ENCODE results near the gene LAMC1.

The LAMC1 gene

DNA sequence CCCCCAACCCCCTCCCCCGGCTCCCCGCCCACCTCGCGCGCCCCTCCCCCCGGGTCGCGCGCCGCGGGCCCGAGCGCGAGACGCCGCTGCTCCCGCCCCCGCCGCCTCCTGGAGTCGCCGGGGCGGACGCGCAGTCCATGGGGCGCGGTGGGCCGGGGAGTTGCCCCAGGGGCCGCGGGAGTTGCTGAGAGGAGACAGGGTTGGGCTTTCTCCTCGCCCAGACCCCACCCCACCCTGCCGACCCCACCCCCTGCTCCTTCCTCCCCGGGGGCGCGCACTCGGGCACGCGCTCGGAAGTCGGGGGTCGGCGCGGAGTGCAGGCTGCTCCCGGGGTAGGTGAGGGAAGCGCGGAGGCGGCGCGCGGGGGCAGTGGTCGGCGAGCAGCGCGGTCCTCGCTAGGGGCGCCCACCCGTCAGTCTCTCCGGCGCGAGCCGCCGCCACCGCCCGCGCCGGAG lies at the start of gene LAMC1:
LAMC1 (plus strand) TSS at position 275 of the 455 bp plus-strand sequence. CDS start 297 bp downstream, outside the sequence.
- DNase-seq (ENCODE audit: low read depth in 2 of 2): no peak

DNA sequence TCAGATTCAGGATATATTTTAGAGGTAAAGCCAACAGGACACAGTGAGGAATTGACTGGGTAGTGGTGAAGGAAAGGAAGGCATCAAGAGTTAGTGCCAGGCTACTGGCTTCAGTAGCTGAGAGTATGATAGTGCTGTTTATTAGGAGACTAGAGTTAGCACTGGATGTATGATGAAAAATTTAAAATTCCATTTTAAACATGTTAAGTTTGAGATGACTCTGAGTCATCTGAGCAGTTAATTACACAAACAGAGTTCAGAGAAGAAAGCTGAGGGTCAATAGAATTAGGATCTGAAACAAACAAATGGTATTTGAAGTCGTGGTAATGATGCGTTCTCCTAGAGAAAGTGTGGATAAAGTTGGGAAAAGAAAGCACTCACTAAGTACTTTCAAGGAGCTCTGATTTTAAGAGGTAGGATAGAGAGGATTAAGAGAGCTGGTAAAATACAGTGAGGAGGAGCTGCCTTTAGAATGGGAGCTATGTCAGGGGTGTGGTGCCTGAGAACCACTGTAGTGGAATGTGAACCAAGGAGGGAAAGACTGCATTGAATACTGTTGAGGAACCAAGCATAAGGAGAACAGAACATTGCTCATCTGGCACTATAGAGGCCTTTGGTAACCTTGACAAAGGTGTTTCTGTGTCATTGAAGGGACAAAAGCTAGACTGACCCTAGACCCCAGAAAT lies 48.6 kb upstream of the LAMC1 start:
- DNase-seq (ENCODE audit: low read depth in 2 of 2): no peak

DNA sequence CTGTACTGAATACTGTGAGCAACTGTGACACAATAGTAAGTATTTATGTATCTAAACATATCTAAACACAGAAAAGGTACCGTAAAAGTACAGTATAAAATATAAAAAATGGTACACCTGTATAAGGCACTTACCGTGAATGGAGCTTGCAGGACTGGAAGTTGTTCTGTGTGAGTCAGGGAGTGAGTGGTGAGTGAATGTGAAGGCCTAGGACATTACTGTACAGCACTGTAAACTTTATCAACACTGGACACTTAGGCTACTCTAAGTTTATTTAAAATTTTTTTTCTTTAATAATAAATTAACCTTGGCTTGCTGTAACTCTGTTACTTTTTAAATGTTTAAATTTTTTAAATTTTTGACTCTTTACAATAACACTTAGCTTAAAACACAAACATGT lies 45.7 kb upstream of the LAMC1 start:
- DNase-seq (ENCODE audit: low read depth in 2 of 2): no peak

DNA sequence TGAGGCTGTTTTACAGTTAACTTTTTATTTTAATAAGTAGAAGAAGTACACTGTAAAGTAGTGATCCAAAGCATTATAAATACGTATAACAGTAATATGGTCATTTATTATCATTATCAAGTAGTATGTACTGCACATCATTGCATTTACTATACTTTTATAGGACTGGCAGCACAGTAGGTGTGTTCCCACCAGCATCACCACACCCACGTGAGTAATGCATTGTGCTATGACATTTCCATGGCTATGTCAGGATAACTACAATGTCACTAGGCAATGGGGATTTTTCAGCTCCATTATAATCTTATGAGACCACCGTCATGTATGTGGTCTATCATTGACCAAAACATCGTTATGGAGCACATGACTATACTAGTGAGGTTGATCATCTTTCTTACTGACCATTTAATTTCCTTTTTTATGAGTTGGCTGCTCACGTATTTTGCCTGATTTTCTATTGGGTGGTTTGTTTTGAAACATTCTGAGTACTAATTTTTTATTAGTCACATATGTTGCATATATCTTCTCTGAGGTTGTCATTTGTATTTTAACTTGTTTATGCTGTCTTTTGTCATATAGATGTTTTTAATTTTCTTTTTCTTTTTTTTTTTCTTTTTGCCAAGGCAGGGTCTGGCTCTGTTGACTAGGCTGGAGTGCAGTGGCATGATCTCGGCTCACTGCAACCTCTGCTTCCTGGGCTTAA lies 44.9 kb upstream of the LAMC1 start:
- no peak for DNase-seq (ENCODE audit: low read depth in 2 of 2)

DNA sequence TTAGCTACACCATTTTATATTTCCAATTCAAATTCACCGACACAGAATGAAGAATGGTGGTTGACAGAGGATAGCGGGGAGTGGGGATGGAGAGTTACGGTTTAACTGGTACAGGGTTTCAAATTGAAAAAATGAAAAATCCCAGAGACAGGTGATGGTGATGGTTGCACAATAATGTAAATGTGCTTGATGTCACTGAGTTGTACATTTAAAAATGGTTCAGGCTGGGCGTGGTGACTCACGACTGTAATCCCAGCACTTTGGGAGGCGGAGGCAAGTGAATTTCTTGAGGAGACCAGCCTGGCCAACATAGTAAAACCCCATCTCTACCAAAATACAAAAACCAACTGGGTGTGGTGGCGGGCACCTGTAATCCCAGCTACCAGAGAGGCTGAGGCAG lies 39.1 kb upstream of the LAMC1 start:
- DNase-seq (ENCODE audit: low read depth in 2 of 2): no peak

DNA sequence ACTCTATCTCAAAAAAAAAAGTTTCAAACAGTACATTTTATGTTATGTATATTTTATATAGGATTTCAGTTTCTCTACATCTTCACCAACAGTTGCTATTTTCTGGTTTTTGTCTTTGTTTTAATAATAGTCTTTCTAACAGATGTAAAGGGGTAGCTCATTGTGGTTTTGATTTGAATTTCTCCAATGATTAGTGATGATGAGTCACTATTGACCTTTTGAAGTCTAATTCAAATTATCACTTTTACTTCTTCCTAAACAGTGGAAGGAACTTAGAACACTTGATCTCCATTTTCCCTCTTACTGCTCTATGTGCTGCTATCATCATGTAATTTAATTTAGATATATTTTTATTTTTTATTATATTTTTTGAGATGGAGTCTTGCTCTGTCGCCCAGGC lies 38.6 kb upstream of the LAMC1 start:
- no peak for DNase-seq (ENCODE audit: low read depth in 2 of 2)

DNA sequence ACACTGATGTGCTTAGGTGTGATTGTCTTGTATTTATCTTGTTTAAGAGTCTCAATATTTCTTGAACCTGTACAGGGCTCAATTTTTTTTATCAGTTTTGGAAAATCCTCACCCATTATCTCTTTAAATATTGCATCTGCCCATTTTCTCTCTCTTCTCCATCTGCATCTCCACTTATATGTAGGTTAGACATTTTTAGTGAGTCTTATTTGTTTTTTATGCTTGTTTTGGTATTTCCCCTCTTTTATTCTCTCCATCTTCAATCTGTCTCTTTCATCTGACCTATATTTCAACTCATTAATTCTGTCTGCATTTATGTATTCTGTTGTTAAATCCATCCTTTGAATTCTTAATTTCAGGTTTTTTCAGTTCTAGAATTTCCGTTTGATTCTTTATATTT lies 37.3 kb upstream of the LAMC1 start:
- DNase-seq (ENCODE audit: low read depth in 2 of 2): no peak

DNA sequence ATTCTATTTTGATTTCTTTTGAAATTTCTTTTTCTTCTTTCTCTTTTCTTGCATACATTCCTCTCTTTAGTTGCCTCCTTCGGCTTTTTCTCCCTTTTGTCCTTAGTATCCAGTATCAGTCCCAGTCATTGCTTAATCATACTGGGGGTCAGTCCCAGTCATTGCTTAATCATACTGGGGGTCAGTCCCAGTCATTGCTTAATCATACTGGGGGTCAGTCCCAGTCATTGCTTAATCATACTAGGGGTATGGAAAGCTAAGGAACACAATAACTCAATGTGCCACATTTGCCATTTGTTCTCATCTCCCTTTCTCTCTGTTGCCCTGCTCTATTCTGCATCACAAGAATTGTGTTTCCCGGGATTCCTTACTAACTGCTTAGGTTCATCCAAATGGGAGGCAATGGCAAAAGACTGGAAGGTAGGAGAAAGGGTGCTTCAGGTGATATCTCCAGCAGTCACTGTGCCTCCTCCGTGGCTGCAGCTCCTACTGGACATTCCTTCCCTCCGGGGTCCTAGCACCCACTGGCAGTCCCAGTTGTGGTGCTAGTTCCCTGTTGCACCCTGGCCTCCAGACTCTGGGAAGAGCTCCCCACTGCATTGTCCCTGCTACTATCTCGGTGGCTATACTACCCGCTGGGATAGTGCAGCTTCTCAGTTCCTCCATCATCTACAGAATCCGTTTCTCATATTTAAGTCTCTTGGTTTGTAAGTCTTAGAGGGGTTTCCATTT lies 32.6 kb upstream of the LAMC1 start:
- DNase-seq (ENCODE audit: low read depth in 2 of 2): no peak

DNA sequence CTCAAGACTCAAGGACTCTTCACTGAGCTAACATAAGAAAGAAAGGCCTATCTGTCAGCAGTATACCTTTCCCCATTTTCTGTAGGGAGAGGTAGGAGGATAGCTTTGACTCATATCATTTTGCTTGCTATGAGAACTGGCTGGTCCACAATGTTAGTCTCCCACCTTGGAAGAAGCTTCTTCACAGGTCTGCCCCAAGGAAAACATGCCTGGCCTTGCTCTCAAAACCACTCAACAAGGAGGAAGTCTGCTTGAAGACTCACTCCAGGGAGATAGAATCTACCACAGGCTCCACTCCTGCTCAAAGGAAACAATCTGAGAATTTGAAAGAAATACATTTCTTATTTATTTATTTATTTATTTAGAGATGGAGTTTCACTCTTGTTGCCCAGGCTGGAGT lies 29.5 kb upstream of the LAMC1 start:
- no peak for DNase-seq (ENCODE audit: low read depth in 2 of 2)

DNA sequence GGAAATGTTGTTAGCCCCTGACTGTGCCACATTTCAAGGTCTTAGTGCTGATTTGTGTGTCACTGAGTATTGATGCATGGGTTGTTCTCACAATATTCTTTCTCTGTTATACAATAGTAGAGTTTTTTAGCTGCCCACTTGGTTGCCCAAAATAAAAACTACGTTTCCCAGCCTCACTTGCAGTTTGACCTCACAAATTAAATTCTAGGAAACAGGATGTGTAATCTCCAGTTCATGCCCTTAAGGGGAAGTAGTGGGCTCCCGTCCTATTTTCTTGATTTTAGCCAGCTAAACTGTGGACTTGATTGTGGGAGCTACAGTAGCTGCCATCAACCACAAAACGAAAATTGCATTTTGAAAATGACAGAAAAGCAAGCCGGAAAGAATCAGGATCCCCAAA lies 27.3 kb upstream of the LAMC1 start:
- DNase-seq (ENCODE audit: low read depth in 2 of 2): no peak

DNA sequence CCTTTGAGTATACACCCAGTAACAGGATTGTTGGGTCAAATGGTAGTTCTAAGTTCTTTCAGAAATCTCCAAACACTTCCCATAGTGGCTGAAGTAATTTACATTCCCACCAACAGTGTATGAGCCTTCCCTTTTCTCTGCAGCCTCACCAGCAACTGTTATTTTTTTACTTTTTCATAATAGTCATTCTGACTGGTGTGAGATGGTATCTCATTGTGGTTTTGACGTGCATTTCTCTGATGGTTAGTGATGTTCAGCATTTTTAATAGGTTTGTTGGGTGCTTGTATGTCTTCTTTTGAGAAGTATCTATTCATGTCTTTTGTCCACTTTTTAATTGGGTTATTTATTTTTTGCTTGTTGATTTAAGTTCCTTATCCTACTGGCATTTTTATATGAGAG lies 26.4 kb upstream of the LAMC1 start:
- DNase-seq (ENCODE audit: low read depth in 2 of 2): no peak

DNA sequence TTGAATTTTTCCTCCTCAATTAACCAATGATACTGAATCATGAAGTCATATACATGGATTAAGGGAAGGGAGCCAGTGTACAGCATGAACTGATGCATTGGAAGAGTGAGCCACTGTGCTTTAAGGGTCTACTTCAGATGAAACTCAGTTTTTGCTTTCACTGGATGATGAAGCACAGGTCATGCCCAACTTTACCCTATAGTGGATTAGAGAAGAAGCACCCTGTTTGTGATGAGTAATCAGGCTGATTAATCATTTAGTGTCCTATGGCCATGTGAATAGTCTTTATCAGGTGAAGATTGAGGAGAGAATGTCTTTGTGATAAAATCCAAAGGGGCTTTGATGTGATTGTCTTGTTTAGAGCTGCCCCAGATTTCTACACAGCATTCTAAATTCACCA lies 24.7 kb upstream of the LAMC1 start:
- DNase-seq (ENCODE audit: low read depth in 2 of 2): no peak

DNA sequence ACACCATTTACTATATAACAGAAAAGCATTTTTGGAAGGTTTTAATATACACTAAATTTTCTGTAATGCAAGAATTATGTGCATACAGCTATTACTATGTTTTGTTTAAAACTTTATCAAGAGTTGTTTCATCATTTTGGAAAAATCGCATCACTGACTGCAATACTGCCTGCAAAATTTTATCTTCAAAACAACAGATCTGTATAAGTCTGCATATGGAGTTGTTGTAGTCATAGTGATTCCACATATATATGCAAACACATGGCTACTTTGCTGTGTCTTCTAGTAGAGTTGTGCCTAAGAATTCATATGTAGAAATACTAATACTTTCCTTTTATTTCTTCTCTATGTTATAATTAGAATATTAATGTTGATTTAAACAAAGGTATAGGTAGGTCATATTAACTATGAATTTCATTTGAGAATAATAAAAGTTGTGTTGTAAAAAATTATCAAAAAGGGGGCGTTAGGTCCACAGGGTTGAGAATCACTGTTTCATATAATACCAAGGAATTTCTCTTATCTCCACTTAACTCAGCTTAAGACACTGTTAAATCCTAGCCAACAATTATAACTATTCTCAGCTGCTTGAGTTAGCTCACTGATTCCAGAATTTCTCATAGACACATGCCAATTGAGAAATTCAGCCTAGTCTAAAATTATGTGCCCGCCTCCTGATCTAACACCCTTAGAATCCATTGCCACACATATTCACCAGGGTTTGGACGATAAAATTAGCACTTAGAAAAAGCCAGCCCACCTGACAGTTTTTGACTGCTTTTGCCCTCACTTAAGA lies 22.9 kb upstream of the LAMC1 start:
- no peak for DNase-seq (ENCODE audit: low read depth in 2 of 2)

DNA sequence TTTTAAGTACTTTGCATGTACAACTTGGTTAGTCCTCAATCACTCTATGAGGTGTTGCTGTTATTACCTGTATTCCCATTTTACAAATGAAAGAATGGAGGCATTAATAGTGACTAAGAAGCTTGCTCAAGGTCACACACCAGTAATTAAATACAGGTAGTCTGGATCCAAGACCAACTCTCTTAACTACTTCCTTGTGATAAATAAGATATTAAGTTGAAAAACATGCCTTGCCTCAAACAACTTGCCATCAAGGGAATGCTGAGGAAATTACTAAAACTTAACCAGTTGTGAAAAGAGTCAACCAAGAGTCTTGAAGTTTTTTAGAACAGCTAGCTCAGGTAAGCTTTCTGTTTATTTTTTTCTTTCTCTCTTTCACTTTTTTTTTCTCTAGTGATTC lies 21.0 kb upstream of the LAMC1 start:
- no peak for DNase-seq (ENCODE audit: low read depth in 2 of 2)

DNA sequence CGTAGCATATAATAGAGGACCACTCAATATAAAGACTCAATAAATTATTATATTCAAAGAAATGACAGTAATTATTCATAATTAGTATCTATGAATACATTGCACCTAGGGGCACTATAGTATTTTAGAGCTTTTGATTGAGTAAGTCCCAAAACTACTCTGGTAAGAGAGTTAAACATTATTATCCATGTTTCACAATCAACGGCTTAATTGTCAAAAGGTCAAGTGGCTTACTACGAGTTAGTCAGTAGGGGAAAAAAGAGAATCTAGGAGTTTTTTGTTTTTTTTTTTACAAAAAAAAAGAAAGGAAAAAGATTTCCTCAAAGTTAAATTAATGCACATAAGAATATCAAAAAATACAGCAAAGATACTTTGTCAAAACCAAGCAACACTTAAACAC lies 20.4 kb upstream of the LAMC1 start:
- DNase-seq (ENCODE audit: low read depth in 2 of 2): no peak

DNA sequence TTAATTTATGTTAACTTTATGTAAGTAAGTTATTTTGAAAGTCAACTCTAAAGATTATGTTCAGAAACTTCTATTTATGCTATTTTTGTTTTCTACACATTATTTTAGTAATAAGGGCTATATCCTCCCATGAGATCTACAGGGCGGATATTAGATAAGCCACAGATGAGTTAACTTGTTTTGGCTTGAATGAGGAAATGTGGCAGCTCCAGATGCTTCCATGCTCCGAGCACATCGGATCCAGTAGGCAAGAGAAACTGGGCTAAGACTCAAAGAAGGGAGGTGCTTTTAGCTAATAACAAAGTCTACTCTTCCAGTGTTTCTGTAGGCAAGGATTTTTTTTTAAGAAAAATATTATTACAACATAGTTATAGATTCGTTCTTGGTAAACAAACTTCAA lies 20.0 kb upstream of the LAMC1 start:
- DNase-seq (ENCODE audit: low read depth in 2 of 2): no peak

DNA sequence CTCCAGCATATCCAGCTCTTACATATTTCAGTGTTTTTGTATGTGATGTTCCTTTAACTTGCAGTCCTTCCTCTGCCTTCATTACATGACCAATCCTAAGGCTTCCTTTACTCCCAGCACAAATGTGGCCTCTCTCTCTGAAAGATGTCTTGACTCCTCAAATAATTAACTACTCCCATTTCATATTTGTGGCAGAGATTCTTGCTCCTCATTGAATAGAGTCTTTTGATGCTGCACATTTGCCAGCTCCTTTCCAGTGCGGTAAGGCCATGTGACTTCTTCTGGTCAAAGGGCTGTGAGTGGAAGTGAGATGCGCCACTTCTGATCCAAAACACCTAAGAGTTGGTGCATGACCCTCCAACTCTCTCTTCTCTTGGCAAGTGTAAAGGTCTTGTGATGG lies 19.1 kb upstream of the LAMC1 start:
- no peak for DNase-seq (ENCODE audit: low read depth in 2 of 2)

DNA sequence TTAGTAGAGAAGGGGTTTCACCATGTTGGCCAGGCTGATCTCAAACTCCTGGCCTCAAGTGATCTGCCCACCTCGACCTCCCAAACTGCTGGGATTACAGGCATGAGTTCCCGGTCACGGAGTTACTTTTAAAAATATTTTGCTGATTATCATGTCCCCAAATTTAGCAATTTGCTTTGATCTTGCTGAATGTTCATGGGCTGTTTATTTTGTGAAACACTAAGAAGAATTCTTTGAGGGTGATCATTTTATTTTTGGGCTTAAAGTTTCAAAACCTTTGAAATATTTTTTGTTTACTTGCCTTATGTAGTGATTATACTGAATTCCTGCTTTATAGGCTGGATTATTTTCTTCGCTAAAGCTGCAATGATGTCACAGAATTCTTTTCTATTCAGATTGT lies 11.4 kb upstream of the LAMC1 start:
- DNase-seq (ENCODE audit: low read depth in 2 of 2): no peak

DNA sequence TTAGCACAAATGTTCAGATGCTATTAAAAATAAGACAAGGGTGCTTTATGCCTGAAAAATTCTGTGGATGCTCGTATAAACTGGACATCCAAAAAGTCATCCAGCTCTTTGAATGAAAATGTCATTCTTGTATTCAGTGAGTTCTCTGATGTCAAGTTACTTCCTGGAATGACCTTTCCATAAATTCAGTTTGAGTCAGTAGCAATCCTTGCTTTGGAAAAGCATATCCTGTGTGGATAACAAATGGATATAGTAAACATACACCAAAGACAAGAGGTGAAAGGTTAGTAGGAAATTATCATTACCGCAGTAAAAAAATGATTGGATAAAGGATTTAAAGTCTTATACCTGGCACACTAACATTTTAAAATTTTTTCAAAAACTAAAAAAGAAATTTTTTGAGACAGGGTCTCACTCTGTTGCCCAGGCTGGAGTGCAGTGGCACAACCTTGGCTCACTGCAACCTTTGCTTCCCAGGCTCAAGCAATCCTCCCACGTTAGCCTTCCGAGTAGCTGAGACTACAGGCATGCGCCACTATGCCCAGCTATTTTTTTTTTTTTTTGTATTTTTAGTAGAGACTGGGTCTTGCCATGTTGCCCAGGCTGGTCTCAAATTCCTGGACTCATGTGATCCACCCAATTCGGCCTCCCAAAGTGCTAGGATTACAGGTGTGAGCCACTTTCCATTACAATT lies 10.8 kb upstream of the LAMC1 start:
- no peak for DNase-seq (ENCODE audit: low read depth in 2 of 2)

DNA sequence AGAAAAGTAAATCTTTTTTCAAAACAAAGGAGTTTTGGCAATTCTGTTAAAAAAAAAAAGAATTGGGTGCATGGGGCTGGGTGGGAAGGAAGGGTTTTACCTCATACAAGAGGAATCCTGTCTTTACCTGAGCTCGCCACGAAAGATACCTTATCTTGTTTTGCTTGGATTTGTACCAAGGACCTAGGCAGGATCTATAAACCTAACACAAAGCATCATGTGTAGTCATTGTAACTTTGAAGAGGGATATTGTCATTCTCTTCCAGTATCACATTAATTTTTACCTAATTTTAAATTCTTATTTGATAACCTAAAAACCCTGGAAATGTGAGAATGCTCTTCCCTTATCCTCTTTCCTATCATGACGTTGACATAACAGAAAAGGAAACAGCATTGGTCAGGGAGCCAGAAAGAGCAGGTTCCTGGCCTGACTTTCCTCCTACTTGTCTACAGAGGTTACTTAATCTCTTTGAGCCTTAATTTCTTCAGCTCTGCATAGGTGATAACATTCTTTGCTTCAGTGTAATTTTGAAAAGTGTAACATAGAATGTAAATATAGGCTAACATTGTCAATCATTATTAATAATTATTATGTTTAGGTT lies 4.0 kb upstream of the LAMC1 start:
- no peak for DNase-seq (ENCODE audit: low read depth in 2 of 2)

DNA sequence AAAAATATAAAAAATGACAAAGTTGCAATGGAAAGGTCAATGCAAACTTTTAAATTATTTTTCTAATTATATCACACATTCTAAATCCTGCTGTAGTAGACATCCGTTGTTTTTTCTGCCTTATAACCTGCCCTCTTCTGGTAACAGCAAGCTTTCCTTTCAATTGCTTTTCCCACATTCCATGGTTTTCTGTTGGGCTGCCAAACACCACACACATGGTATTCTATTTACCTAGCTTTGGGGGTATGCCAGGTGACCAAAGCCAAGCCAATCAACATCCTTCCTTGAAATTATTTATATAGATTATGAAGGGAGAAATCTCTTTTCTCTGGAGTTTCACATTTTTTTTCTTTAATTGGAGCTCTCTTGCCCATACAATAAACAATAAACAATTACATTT lies 3.4 kb upstream of the LAMC1 start:
- no peak for DNase-seq (ENCODE audit: low read depth in 2 of 2)
